ENCODE results near the gene SYCE3.

SYCE3 gene

DNA sequence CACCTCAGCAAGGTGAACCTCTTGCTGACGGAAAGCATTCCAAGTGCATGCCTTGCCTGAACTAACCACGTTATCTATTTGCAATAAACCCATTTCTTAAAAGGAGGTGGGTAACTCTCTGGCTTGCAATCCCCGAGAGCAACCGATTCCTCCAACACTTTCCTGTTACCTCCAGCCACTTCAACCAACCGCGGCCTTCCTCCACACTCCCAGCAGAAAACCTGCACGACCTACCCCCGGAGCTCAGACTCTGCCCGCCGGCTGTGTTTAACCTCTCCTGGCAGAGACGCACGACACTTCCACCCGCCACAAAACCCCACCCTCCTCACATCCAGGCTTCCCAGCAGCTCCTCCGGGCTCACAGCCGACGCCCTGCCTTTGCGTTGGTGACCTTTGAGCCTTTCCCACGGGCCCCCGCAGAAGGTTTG lies 38.0 kb downstream of the SYCE3 start (continued):
- TF ChIP-seq ZBTB44 (tag by site-specific recombination; IDR thresholded peaks at IDR 0.05) (no peak), HOXD13 (CRISPR knock-in tag; IDR thresholded peaks at IDR 0.05; ENCODE audit: borderline replicate concordance) (peak; percentile 4; the same call in 1 of the 2 replicates), KLF10 (tag by site-specific recombination; IDR thresholded peaks at IDR 0.05) (no peak), ZNF132 (tag by site-specific recombination; IDR thresholded peaks at IDR 0.05; ENCODE audit: borderline replicate concordance) (no peak), ZBTB17 (tag by site-specific recombination; IDR thresholded peaks at IDR 0.05) (peak; percentile 6; the same call in 1 of the 2 replicates), ZNF140 (tag by site-specific recombination; IDR thresholded peaks at IDR 0.05) (no peak), ZNF423 (tag by site-specific recombination; IDR thresholded peaks at IDR 0.05) (no peak), HOXC10 (CRISPR knock-in tag; IDR thresholded peaks at IDR 0.05) (peak; percentile 61; the same call in 1 of the 2 replicates), HIC1 (tag by site-specific recombination; IDR thresholded peaks at IDR 0.05) (no peak), ZNF354C (tag by site-specific recombination; IDR thresholded peaks at IDR 0.05; ENCODE audit: borderline replicate concordance, low read depth) (no peak), SETDB1 (IDR thresholded peaks at IDR 0.05; ENCODE audit: insufficient read length, low read length) (no peak), ZNF514 (tag by site-specific recombination; IDR thresholded peaks at IDR 0.05) (no peak), ZSCAN16 (tag by site-specific recombination; IDR thresholded peaks at IDR 0.05) (no peak), ZFP69B (tag by site-specific recombination; IDR thresholded peaks at IDR 0.05) (no peak), ZNF548 (tag by site-specific recombination; IDR thresholded peaks at IDR 0.05) (peak; percentile 87), ZNF785 (tag by site-specific recombination; IDR thresholded peaks at IDR 0.05) (no peak)
- TF ChIP-seq, protein P1, sequence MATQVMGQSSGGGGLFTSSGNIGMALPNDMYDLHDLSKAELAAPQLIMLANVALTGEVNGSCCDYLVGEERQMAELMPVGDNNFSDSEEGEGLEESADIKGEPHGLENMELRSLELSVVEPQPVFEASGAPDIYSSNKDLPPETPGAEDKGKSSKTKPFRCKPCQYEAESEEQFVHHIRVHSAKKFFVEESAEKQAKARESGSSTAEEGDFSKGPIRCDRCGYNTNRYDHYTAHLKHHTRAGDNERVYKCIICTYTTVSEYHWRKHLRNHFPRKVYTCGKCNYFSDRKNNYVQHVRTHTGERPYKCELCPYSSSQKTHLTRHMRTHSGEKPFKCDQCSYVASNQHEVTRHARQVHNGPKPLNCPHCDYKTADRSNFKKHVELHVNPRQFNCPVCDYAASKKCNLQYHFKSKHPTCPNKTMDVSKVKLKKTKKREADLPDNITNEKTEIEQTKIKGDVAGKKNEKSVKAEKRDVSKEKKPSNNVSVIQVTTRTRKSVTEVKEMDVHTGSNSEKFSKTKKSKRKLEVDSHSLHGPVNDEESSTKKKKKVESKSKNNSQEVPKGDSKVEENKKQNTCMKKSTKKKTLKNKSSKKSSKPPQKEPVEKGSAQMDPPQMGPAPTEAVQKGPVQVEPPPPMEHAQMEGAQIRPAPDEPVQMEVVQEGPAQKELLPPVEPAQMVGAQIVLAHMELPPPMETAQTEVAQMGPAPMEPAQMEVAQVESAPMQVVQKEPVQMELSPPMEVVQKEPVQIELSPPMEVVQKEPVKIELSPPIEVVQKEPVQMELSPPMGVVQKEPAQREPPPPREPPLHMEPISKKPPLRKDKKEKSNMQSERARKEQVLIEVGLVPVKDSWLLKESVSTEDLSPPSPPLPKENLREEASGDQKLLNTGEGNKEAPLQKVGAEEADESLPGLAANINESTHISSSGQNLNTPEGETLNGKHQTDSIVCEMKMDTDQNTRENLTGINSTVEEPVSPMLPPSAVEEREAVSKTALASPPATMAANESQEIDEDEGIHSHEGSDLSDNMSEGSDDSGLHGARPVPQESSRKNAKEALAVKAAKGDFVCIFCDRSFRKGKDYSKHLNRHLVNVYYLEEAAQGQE (tag by site-specific recombination; IDR thresholded peaks at IDR 0.05): no peak

DNA sequence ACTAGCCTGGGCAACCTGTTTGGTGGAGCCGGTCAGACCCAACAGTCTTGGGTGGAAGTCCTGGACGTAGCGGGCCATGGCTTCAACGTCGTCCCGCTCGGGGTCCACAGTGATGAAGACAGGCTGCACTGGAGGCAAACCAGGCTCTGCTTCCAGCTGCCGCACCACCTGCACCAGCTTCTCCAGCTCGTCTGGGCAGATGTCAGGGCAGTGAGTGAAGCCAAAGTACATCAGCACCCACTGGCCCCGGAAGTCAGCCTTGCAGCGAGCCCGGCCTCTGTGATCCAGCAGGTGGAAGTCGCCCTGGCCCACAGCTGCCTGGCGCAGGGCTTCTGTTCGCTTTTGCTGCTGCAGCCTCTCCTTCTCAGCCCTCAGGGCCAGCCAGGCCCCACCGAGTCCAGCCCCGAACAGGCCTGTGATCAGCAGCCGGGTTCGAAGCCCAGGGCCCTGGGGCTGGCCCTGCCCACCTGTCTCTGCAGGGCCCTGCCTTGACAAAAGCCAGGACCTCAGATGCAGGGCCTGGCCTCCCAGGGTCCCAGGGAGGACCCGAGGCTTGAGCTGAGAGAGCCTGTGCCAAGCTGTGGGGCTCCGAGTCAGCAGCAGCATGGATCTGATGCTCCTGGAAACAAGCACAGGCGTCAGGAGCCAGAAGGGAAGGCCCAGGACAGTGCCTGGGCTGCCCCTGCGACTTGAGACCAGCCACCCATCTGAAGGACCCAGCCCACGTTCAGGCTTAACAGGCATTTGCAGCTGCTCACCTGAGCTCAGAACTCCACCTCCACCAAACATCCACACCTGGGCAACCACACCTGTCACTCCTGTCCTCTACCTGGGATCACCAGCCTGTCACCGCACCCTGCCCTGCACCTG lies 38.7 kb downstream of the SYCE3 start:
- H3K9me3 ChIP-seq (ENCODE audit: control insufficient read depth, insufficient read depth, low read depth, low read length): no peaks in the 10 kb centered on the region
- H3K4me3 ChIP-seq (ENCODE audit: low read depth, low read length): peak overlapping the region; percentile 79
- ChIA-PET CTCF (interaction anchor here (2.1 to 2.7 kb wide), 4 partner anchors 9 to 41 kb away, joined by 13 to 37 read pairs (median 24); partner anchors contain the start of genes LMF2, NCAPH2 and SYCE3), POLR2A (interaction anchor here (0.9 to 5.3 kb wide), 11 partner anchors 9 to 276 kb away, joined by 3 to 189 read pairs (median 19); partner anchors contain the start of genes CHKB, LMF2, NCAPH2 and SYCE3)
- H3K27ac ChIP-seq (ENCODE audit: extremely low read depth, low read depth, low read length): peak overlapping the region; percentile 90; the same call in 1 of the 2 replicates
- peaks cover 0 to 49% of the 10 kb centered on the region in 2 experiments; a peak in 2 of 3 replicates for H3K36me3 ChIP-seq (ENCODE audit: control insufficient read depth in 2 of 2, insufficient read depth in 1 of 2, low read length in 2 of 2)
- TF ChIP-seq ZNF645 (tag by site-specific recombination; IDR thresholded peaks at IDR 0.05): no peak
- peak; percentile 43 for TF ChIP-seq ZBTB20 (tag by site-specific recombination; IDR thresholded peaks at IDR 0.05)
- TF ChIP-seq GLIS1 (tag by site-specific recombination; IDR thresholded peaks at IDR 0.05): peak; percentile 51
- TF ChIP-seq, protein P2, sequence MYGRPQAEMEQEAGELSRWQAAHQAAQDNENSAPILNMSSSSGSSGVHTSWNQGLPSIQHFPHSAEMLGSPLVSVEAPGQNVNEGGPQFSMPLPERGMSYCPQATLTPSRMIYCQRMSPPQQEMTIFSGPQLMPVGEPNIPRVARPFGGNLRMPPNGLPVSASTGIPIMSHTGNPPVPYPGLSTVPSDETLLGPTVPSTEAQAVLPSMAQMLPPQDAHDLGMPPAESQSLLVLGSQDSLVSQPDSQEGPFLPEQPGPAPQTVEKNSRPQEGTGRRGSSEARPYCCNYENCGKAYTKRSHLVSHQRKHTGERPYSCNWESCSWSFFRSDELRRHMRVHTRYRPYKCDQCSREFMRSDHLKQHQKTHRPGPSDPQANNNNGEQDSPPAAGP (tag by site-specific recombination; IDR thresholded peaks at IDR 0.05): no peak
- TF ChIP-seq SCRT2 (tag by site-specific recombination; IDR thresholded peaks at IDR 0.05): peak; percentile 47; the same call in 1 of the 2 replicates
- TF ChIP-seq ZNF335 (tag by site-specific recombination; conservative IDR thresholded peaks at IDR 0.05): peak; percentile 99
- no peak for TF ChIP-seq ZNF544 (tag by site-specific recombination; IDR thresholded peaks at IDR 0.05)
- TF ChIP-seq ZEB2 (tag by site-specific recombination; IDR thresholded peaks at IDR 0.05): peak; percentile 91
- no peak for TF ChIP-seq ZBTB8A (tag by site-specific recombination; IDR thresholded peaks at IDR 0.05)
- TF ChIP-seq ZBTB17 (tag by site-specific recombination; IDR thresholded peaks at IDR 0.05): peak; percentile 96
- H3K4me1 ChIP-seq (ENCODE audit: control insufficient read depth, insufficient read depth, low read length): no peaks in the 10 kb centered on the region; the same call in 1 of the 2 replicates
